Endothelial cell of umbilical vein (primary cell): ENCODE results near the gene DOCK4. TPM values are rescaled to one million over a fixed set of nuclear protein-coding genes. Genes with fewer than 3 reads are reported as not detected.

ENCODE experiments used
- BruUV-seq: library from RNA; stranded (reverse); fragments of 400-500 nt; replicated peaks from 2 replicates; lab custom pipeline; 2021; lab: Mats Ljungman, UMichigan
- CTCF ChIA-PET: fragments of 300-600, 350-600 bp; sonication (Branson Sonifier 250); formaldehyde crosslinking; loops from one replicate; lab custom pipeline; 2021; ENCODE audit warnings: antibody characterized with exemption, inconsistent platforms; lab: Charles Lee
- POLR2A ChIA-PET: fragments of 300-600, 350-600 bp; sonication (Branson Sonifier 250); formaldehyde crosslinking; loops from one replicate; lab custom pipeline; 2021; ENCODE audit warnings: antibody characterized with exemption, inconsistent platforms; lab: Charles Lee
- DNase-seq: peaks from one replicate; pipeline ENCODE4 v3.0.0-alpha.2; 2011; ENCODE audit warnings: low read depth, low spot score
- FAIRE-seq: peaks from 2 replicates; lab custom pipeline; 2011; peaks lifted over from hg19 to GRCh38; lab: Jason Lieb, UNC
- H2AFZ ChIP-seq: 2 replicates; pipeline ENCODE4 v1.6.0; 2012; ENCODE audit warnings: low read depth, low read length, control low read depth, inconsistent platforms
- H3K27ac ChIP-seq: 2 replicates; pipeline ENCODE4 v1.5.1; 2011; ENCODE audit warnings: low read depth, mild to moderate bottlenecking, control low read depth, low read length, moderate library complexity; ENCODE audit not compliant: insufficient read depth
- H3K27me3 ChIP-seq, 2 experiments: 2 replicates each; pipeline versions ENCODE4 v1.6.0 to v1.6.1; 2011; ENCODE audit warnings: low read length in 2 of 2, mixed read lengths in 1 of 2; ENCODE audit not compliant: control insufficient read depth in 2 of 2, insufficient read depth in 2 of 2
- H3K36me3 ChIP-seq, 2 experiments: 2 replicates in 1 of 2; 3 replicates in 1 of 2; pipeline ENCODE4 v1.5.1; 2011; ENCODE audit warnings: low read length in 2 of 2, mild to moderate bottlenecking in 1 of 2, moderate library complexity in 1 of 2; ENCODE audit not compliant: control insufficient read depth in 2 of 2, insufficient read depth in 2 of 2; ENCODE audit errors: extremely low read depth in 1 of 2
- H3K4me1 ChIP-seq: 3 replicates; pipeline ENCODE4 v1.5.1; 2011; ENCODE audit warnings: mild to moderate bottlenecking, low read length; ENCODE audit not compliant: control insufficient read depth, insufficient read depth; ENCODE audit errors: extremely low read depth
- H3K4me2 ChIP-seq: 2 replicates; pipeline ENCODE4 v1.6.1; 2011; ENCODE audit warnings: low read length, control low read depth, mixed read lengths; ENCODE audit not compliant: insufficient read depth
- H3K4me3 ChIP-seq, 3 experiments: fragments of 200-600 bp in 1 of 3; sonication (generic), shearing (Covaris generic) in 1 of 3; replicated peaks in 1 of 3; 2 replicates each; pipeline ENCODE4 v1.5.1; 2011 to 2016; ENCODE audit warnings: control low read depth in 3 of 3, low read length in 3 of 3, mild to moderate bottlenecking in 2 of 3, inconsistent platforms in 1 of 3, low read depth in 1 of 3, moderate library complexity in 1 of 3; ENCODE audit not compliant: insufficient read depth in 1 of 3
- H3K79me2 ChIP-seq: 2 replicates; pipeline ENCODE4 v1.6.0; 2012; ENCODE audit warnings: low read length, inconsistent platforms; ENCODE audit not compliant: control insufficient read depth, insufficient read depth
- H3K9ac ChIP-seq: replicated peaks from 2 replicates; pipeline ENCODE3; 2011; ENCODE audit warnings: low read length, control low read depth; ENCODE audit not compliant: insufficient read depth; ENCODE audit errors: extremely low read depth
- H3K9me1 ChIP-seq: replicated peaks from 3 replicates; pipeline ENCODE4 v1.6.0; 2011; ENCODE audit warnings: mild to moderate bottlenecking, low read length; ENCODE audit not compliant: control insufficient read depth, insufficient read depth; ENCODE audit errors: extremely low read depth
- H3K9me3 ChIP-seq: replicated peaks from 2 replicates; pipeline ENCODE4 v1.5.1; 2012; ENCODE audit warnings: low read length, inconsistent platforms; ENCODE audit not compliant: control insufficient read depth, insufficient read depth
- H4K20me1 ChIP-seq: replicated peaks from 2 replicates; pipeline ENCODE3; 2011; ENCODE audit warnings: mild to moderate bottlenecking, low read length; ENCODE audit not compliant: control insufficient read depth, insufficient read depth; ENCODE audit errors: extremely low read depth
- EZH2 ChIP-seq: IDR thresholded peaks from 2 replicates; pipeline ENCODE4 v1.6.1; 2012; ENCODE audit warnings: borderline replicate concordance, low read depth, mild to moderate bottlenecking, moderate library complexity, low read length, inconsistent platforms; ENCODE audit not compliant: severe bottlenecking
- FOS ChIP-seq: IDR thresholded peaks from 2 replicates; pipeline ENCODE4 v1.6.1; 2011; ENCODE audit warnings: mild to moderate bottlenecking, low read length, moderate library complexity, borderline replicate concordance; ENCODE audit not compliant: insufficient read depth
- GATA2 ChIP-seq: IDR thresholded peaks from 2 replicates; pipeline ENCODE4 v1.7.0; 2011; ENCODE audit warnings: low read depth, mild to moderate bottlenecking, moderate library complexity, mixed read lengths, low read length; ENCODE audit not compliant: insufficient read length, insufficient read depth
- JUN ChIP-seq: IDR thresholded peaks from 2 replicates; pipeline ENCODE4 v1.6.1; 2011; ENCODE audit warnings: borderline replicate concordance, low read depth; ENCODE audit not compliant: insufficient read length, insufficient read depth
- POLR2A ChIP-seq: IDR thresholded peaks from 2 replicates; pipeline ENCODE4 v1.6.1; 2012; ENCODE audit warnings: low read depth, mild to moderate bottlenecking, control low read depth, low read length
- POLR2AphosphoS5 ChIP-seq: IDR thresholded peaks from 2 replicates; pipeline ENCODE4 v1.6.1; 2012; ENCODE audit warnings: low read depth, mild to moderate bottlenecking, control low read depth, low read length, moderate library complexity; ENCODE audit not compliant: insufficient read depth
- dilution Hi-C: fragments of 300-500 bp; cut with MboI; formaldehyde crosslinking; loops from one replicate; pipeline ENCODE4 v1.15.0; 2019; ENCODE audit warnings: low sequenced_read_pairs; ENCODE audit not compliant: extremely low pct_ligation_motif_present
- intact Hi-C: fragments of 100-400 bp; cut with micrococcal nuclease; formaldehyde crosslinking; loops from one replicate; pipeline ENCODE4 v1.10.0; 2022
- polyA plus RNA-seq, 4 experiments: library from polyadenylated mRNA; depleted of rRNA in 3 of 4; stranded (reverse) in 3 of 4; unstranded in 1 of 4; fragments of >200 nt; gene quantifications; 2 replicates each; pipeline versions ENCODE4 v1.2.1 to v1.2.3, GENCODE V29; 2011 to 2012; ENCODE audit warnings: missing spikeins in 1 of 4
- total RNA-seq: library from RNA; stranded (reverse); gene quantifications from 2 replicates; pipeline ENCODE4 v1.2.3, GENCODE V29; 2021

DOCK4 gene
- total and polyA plus RNA-seq, 2 donors (not counting 3 experiments of a cell fraction or from before 2014, with no cell fraction given) = 47.4 to 164 TPM

DNA sequence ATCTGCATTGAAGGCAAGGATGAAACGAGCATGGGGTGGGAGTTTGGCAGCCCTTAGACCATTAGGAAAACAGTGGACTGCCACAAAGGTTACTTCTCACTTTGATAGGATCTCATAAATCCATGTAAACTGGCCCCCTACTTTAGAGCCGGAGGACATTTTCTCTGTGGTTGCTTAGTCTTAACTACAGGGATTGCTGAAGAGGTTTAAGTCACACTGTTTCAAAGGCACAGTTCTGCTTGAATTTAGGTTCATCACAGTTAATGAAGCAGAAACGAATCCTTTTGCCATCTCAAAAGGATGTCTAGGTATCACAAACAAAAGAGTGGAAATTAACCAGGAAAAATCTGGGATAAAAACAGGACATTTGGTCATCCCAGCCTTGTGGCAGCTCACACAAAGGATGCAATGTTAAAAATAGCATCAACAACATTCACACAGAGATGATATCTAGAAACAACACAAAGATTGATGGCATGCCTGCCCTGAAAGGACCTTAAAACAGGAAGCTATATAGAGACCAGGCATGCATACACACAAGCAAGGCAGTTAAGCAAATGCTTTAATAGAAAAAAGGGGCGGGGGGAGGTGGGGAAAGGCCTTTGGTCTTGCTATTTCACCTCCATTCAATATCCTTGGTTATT, 74.0 kb downstream of the DOCK4 start:
- Histone ChIP-seq H3K4me3 (no peak overlapping the region), H2AFZ (no peak overlapping the region), H3K27ac (peak overlapping the region; percentile 91), H3K27me3 (no peaks in the 10 kb centered on the region), H3K9ac (peak overlapping the region; percentile 62), H3K4me1 (peaks cover 43% of the 10 kb centered on the region), H4K20me1 (no peaks in the 10 kb centered on the region), H3K36me3 (no peaks in the 10 kb centered on the region), H3K4me2 (peak overlapping the region; percentile 17), H3K9me3 (no peaks in the 10 kb centered on the region), H3K9me1 (no peaks in the 10 kb centered on the region), H3K79me2 (peaks cover 92% of the 10 kb centered on the region)
- dilution Hi-C loops = no loop called here
- ChIA-PET POLR2A (interaction anchor here (0.7 kb wide), 1 partner anchor 72 kb away, joined by 3 read pairs; no protein-coding TSS in a partner anchor), CTCF (interaction anchor here (0.6 to 3.5 kb wide), 6 partner anchors 12 to 130 kb away, joined by 3 to 12 read pairs (median 4); no protein-coding TSS in a partner anchor)
- TF ChIP-seq GATA2 (peak; percentile 88), POLR2AphosphoS5 (peak; percentile 70), JUN (peak; percentile 79), POLR2A (no peak)
- FAIRE-seq (peak; percentile 67), DNase-seq (peak; percentile 95)
- no TSS peak for BruUV-seq
- intact Hi-C loops = loop anchor here (1.0 kb wide), 5 partner anchors 30 to 74 kb away; partner anchors contain the start of genes DOCK4 and ZNF277

DNA sequence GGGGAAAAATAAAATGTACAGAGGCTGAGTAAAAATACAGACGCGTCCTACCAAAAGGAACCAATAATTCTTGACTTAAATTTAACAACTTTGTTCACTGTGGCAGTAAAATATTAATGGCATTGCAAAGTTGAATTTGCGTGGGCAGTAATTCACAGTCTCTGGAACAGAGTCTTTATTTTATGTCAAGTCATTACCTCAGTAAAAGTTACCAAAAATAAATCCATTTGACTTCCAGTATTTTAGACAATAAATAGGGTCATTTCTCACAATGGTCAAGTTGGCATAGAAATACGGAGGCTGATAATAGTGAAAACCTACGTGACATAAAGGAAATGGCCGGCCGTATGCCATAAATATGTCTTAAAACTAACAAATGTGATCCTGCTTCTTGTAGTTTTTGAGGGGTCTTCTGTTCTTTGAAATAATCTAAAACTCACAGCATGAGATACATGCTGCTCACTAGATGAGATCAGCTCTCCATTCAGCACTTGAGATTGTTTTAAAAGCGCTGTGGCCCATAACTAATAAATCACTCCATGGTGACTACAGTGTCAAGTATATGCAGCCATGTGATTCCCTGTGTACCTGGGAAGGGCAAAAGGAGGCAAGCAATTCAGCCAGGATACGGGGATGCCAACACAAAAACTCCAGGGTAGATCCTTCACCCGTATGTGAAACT, 75.3 kb downstream of the DOCK4 start:
- no peak for FAIRE-seq

More for the DNA sequence above, 75.3 kb downstream of the DOCK4 start:
- Histone ChIP-seq H3K9me1 (no peaks in the 10 kb centered on the region), H3K4me2 (peak overlapping the region; percentile 10), H3K27ac (peak overlapping the region; percentile 91), H3K9ac (no peak overlapping the region), H2AFZ (no peak overlapping the region), H3K4me3 (no peak overlapping the region), H3K27me3 (no peaks in the 10 kb centered on the region), H3K9me3 (no peaks in the 10 kb centered on the region), H3K36me3 (no peaks in the 10 kb centered on the region), H3K4me1 (peaks cover 43% of the 10 kb centered on the region), H4K20me1 (no peaks in the 10 kb centered on the region), H3K79me2 (peaks cover 85% of the 10 kb centered on the region)
- BruUV-seq = no TSS peak
- peak; percentile 79 for DNase-seq
- intact Hi-C loops (no loop called here), dilution Hi-C loops (no loop called here)
- POLR2A ChIA-PET = no interaction called here
- CTCF ChIA-PET = interaction anchor here (1.6 to 3.5 kb wide), 2 partner anchors 18 to 36 kb away, joined by 4 to 12 read pairs; no protein-coding TSS in a partner anchor
- TF ChIP-seq EZH2 = no peak
- TF ChIP-seq POLR2AphosphoS5 = no peak
- no peak for TF ChIP-seq GATA2
- TF ChIP-seq JUN = no peak
- no peak for TF ChIP-seq FOS
